Measurements from ENCODE around the gene FKBP2. TPM values are rescaled to one million over a fixed set of nuclear protein-coding genes. Genes with fewer than 3 reads are reported as not detected.

Gene FKBP2
- total RNA-seq, 1 donor from 2014 or later = 48.9 TPM

GRCh38 chr11:64232182-64232966, 8.5 kb upstream of the FKBP2 start:
- intact Hi-C loops (cut with micrococcal nuclease) = loop anchor here (5.0 kb wide), 1 partner anchor 550 kb away; the partner anchor contains the start of gene RTN3

- intact Hi-C loops (cut with micrococcal nuclease) = loop anchor here (5.0 kb wide), 1 partner anchor 551 kb away; the partner anchor contains the start of gene RTN3
Observed at GRCh38 chr11:64232967-64233315, 8.0 kb upstream of the FKBP2 start.

- intact Hi-C loops (cut with micrococcal nuclease) = loop anchor here (5.0 kb wide), 1 partner anchor 552 kb away; the partner anchor contains the start of gene RTN3
Observed at GRCh38 chr11:64233913-64234586, 6.8 kb upstream of the FKBP2 start, which contains the start of gene VEGFB. TSS of gene VEGFB (plus strand) at chr11:64234584. CDS start at chr11:64234834, 250 bp downstream.

- intact Hi-C loops (cut with micrococcal nuclease) = loop anchor here (5.0 kb wide), 1 partner anchor 553 kb away; the partner anchor contains the start of gene RTN3
Observed at GRCh38 chr11:64234647-64235379, 6.1 kb upstream of the FKBP2 start.

- intact Hi-C loops (cut with micrococcal nuclease) = no loop called here
Observed at GRCh38 chr11:64235437-64236161, 5.3 kb upstream of the FKBP2 start.

GRCh38 chr11:64237484-64237951, 3.4 kb upstream of the FKBP2 start:
- intact Hi-C loops (cut with micrococcal nuclease) = no loop called here

GRCh38 chr11:64238076-64238475, 2.8 kb upstream of the FKBP2 start:
- intact Hi-C loops (cut with micrococcal nuclease) = no loop called here

GRCh38 chr11:64238999-64239398, 1.9 kb upstream of the FKBP2 start:
- intact Hi-C loops (cut with micrococcal nuclease) = no loop called here

- intact Hi-C loops (cut with micrococcal nuclease) = loop anchor here (1.0 to 2.0 kb wide), 2 partner anchors 14 to 101 kb away; partner anchors contain the start of genes CCDC88B, NUDT22 and TRPT1
Observed at GRCh38 chr11:64239662-64240434, 1.0 kb upstream of the FKBP2 start.

- intact Hi-C loops (cut with micrococcal nuclease) = loop anchor here (1.0 to 2.0 kb wide), 8 partner anchors 11 to 100 kb away; partner anchors contain the start of genes CCDC88B, DNAJC4, ESRRA and GPR137
Observed at GRCh38 chr11:64241241-64241490, 271 bp downstream of the FKBP2 start.

- intact Hi-C loops (cut with micrococcal nuclease) = loop anchor here (1.0 to 2.0 kb wide), 8 partner anchors 11 to 99 kb away; partner anchors contain the start of genes CCDC88B, DNAJC4, ESRRA and GPR137
Observed at GRCh38 chr11:64241491-64242374, 838 bp downstream of the FKBP2 start.

- intact Hi-C loops (cut with micrococcal nuclease) = no loop called here
Observed at GRCh38 chr11:64243236-64243854, 2.5 kb downstream of the FKBP2 start.

GRCh38 chr11:64244107-64244506, 3.2 kb downstream of the FKBP2 start:
- intact Hi-C loops (cut with micrococcal nuclease) = no loop called here

- intact Hi-C loops (cut with micrococcal nuclease) = no loop called here
Observed at GRCh38 chr11:64244966-64245365, 4.1 kb downstream of the FKBP2 start.

- intact Hi-C loops (cut with micrococcal nuclease) = no loop called here
Observed at GRCh38 chr11:64245401-64245796, 4.5 kb downstream of the FKBP2 start.

GRCh38 chr11:64245797-64246620, 5.1 kb downstream of the FKBP2 start:
- intact Hi-C loops (cut with micrococcal nuclease) = loop anchor here (1.0 to 2.0 kb wide), 5 partner anchors 16 to 97 kb away; partner anchors contain the start of genes DNAJC4, ESRRA and FERMT3

GRCh38 chr11:64246621-64246870, 5.7 kb downstream of the FKBP2 start:
- intact Hi-C loops (cut with micrococcal nuclease) = loop anchor here (1.0 to 2.0 kb wide), 5 partner anchors 16 to 96 kb away; partner anchors contain the start of genes DNAJC4, ESRRA and FERMT3

All from T-helper 1 cell treated with Interleukin-12 subunit alpha and Interleukin-12 subunit beta and Interleukin-4 antibody, amounts not matched to agents 30 ng/mL and 1 ng/mL, for 36 hours (primary cell).